ENCODE measurements around the gene DOCK10. TPM values are rescaled to one million over a fixed set of nuclear protein-coding genes. Genes with fewer than 3 reads are reported as not detected.

Gene DOCK10
- total and polyA plus RNA-seq, 5 donors from 2014 or later = 28.3 to 222 (median 35.1) TPM

DNA sequence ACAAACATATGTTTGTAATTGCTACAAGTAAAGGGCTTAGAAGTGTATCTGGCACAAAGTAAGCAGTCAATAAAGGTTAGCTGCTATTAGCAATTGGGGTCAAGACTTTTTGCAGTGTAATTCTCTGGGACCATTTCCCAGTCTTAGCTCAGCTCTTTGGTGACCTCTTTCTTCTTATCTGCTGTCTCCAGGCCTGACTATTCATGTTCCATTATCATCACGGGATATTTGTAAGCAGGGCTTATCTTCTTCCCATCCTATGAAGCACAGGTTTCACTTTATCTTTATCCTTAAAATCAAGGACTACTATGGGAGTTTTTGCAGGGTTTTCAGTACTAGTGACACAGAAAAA is 131.7 kb downstream of the DOCK10 start:
- Mint-ChIP-seq H3K27ac (peak overlapping the region in 1 of 3 donors; percentile 68), H3K27me3 (no peaks in the 10 kb centered on the region), H3K36me3 (peaks cover 45% of the 10 kb centered on the region), H3K4me3 (peak overlapping the region in 1 of 4 donors; percentile 55), H3K4me1 (peaks cover 42 to 64% (median 49%) of the 10 kb centered on the region in 4 donors), H3K9me3 (no peaks in the 10 kb centered on the region)
- Histone ChIP-seq H3K27me3 (ENCODE audit: control insufficient read depth, insufficient read depth, low read length) (no peaks in the 10 kb centered on the region), H3K36me3 (ENCODE audit: control insufficient read depth, insufficient read depth, low read length) (peaks cover 24% of the 10 kb centered on the region), H3K4me3 (ENCODE audit: low read depth, low read length) (no peak overlapping the region), H3K27ac (ENCODE audit: insufficient read depth, low read length, poor library complexity, severe bottlenecking) (peak overlapping the region; percentile 17), H3K4me1 (ENCODE audit: control insufficient read depth, insufficient read depth, low read length, poor library complexity, severe bottlenecking) (peaks cover 15% of the 10 kb centered on the region), H3K9me3 (ENCODE audit: control insufficient read depth in 2 of 2, low read length in 2 of 2) (no peaks in the 10 kb centered on the region)
- DNase-seq (no peak), ATAC-seq (ENCODE audit: low read depth in 2 of 2) (no peak)

DNA sequence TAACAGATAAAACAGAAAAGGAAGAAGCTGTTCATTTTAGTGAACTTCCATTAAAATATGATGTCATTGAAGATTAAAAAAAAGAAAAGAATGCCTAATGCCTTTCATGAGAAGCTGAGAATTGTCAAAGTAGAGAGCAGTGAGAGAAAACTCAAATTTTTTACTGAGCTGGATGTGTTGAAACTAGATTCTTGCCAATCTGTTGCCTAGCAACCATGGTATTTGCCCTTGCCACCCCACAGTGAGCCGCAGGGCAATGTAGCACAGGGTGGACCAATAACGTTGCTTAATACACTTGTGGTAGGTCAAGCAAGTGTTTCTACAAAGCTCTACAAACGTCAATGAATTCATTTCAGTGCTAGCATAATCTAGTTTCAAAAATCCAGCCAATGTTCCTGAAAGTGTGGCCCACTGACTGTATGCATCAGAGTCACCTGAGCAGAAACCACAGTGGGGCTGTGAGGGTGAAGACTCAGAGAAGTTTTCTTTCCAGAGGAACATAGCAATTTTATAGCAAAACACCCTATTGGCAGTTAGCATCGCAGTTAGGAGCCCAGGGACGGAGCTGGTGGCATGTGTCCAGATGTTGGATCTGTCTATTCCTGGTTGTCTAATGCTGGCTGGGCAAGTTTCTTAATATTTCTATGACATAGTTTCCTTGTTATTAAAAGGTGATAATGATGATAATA is 132.2 kb downstream of the DOCK10 start:
- peak overlapping the region in 2 of 3 donors; percentile 68 to 72 for H3K27ac Mint-ChIP-seq
- H3K4me1 Mint-ChIP-seq = peaks cover 42 to 62% (median 50%) of the 10 kb centered on the region in 4 donors
- peak overlapping the region in 2 of 4 donors; percentile 13 to 55 for H3K4me3 Mint-ChIP-seq
- H3K9me3 Mint-ChIP-seq = no peaks in the 10 kb centered on the region
- H3K27ac ChIP-seq (ENCODE audit: insufficient read depth, low read length, poor library complexity, severe bottlenecking) = peak overlapping the region; percentile 17
- peaks cover 15% of the 10 kb centered on the region for H3K4me1 ChIP-seq (ENCODE audit: control insufficient read depth, insufficient read depth, low read length, poor library complexity, severe bottlenecking)
- peaks cover 42% of the 10 kb centered on the region for H3K36me3 Mint-ChIP-seq
- H3K36me3 ChIP-seq (ENCODE audit: control insufficient read depth, insufficient read depth, low read length) = peaks cover 19% of the 10 kb centered on the region
- H3K4me3 ChIP-seq (ENCODE audit: low read depth, low read length) = no peak overlapping the region
- ATAC-seq (ENCODE audit: low read depth in 2 of 2) (peak; percentile 50 to 78), DNase-seq (peak in 1 of 3 donors; percentile 15)
- H3K9me3 ChIP-seq (ENCODE audit: control insufficient read depth in 2 of 2, low read length in 2 of 2) = no peaks in the 10 kb centered on the region
- H3K27me3 ChIP-seq (ENCODE audit: control insufficient read depth, insufficient read depth, low read length) = no peaks in the 10 kb centered on the region
- H3K27me3 Mint-ChIP-seq = no peaks in the 10 kb centered on the region

DNA sequence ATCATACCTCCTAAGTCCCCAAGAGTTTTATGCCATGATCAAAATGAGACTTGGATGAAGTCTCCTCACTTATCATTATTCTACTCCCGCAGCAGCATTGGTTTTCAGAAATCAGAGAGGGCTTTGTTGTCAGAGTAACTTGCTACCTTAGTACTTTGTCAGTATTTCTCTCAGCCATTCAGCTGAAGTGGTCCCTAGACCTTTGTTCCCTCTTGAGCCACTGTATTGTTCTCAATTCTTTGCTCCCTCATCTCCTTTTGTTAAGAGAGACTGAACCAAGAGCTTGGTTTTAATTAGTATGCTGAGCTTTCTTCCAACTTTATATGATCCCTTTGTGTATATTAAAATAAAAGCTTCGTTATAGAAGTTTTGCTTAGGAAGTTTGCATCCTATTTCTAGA is 133.4 kb downstream of the DOCK10 start:
- Histone ChIP-seq H3K9me3 (ENCODE audit: control insufficient read depth in 2 of 2, low read length in 2 of 2) (no peaks in the 10 kb centered on the region), H3K36me3 (ENCODE audit: control insufficient read depth, insufficient read depth, low read length) (peaks cover 11% of the 10 kb centered on the region), H3K27ac (ENCODE audit: insufficient read depth, low read length, poor library complexity, severe bottlenecking) (no peak overlapping the region), H3K4me3 (ENCODE audit: low read depth, low read length) (no peak overlapping the region), H3K27me3 (ENCODE audit: control insufficient read depth, insufficient read depth, low read length) (no peaks in the 10 kb centered on the region), H3K4me1 (ENCODE audit: control insufficient read depth, insufficient read depth, low read length, poor library complexity, severe bottlenecking) (peaks cover 21% of the 10 kb centered on the region)
- H3K27me3 Mint-ChIP-seq = no peaks in the 10 kb centered on the region
- H3K36me3 Mint-ChIP-seq = peaks cover 45% of the 10 kb centered on the region
- H3K9me3 Mint-ChIP-seq = no peaks in the 10 kb centered on the region
- peak overlapping the region in 1 of 4 donors; percentile 22 for H3K4me3 Mint-ChIP-seq
- H3K4me1 Mint-ChIP-seq = peaks cover 48 to 62% (median 53%) of the 10 kb centered on the region in 4 donors
- ATAC-seq (ENCODE audit: low read depth in 2 of 2) (no peak), DNase-seq (no peak)
- peak overlapping the region; percentile 56 to 87 (median 72) for H3K27ac Mint-ChIP-seq

DNA sequence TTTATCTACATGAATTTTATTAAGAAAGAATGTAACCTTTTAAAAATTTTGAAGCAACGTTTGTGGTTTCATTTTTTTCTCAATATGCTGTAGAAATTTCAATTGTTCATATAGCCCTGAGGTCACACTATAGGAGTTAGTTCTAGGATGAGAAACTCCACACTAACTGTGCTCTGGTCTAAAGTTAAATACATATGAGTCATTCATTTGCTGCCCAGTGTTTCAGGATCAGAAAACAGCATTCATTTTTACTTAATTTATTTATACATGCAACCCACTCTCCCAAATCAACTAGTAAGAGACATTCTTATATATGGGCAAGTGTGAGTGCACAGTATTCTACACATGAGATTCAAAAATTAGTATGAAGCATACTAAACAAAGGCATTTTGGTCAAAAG is 137.9 kb downstream of the DOCK10 start:
- ATAC-seq (ENCODE audit: low read depth in 2 of 2) (no peak), DNase-seq (no peak)
- no peak overlapping the region for H3K27ac Mint-ChIP-seq
- H3K4me3 ChIP-seq (ENCODE audit: low read depth, low read length) = no peak overlapping the region
- peaks cover 6% of the 10 kb centered on the region for H3K4me1 ChIP-seq (ENCODE audit: control insufficient read depth, insufficient read depth, low read length, poor library complexity, severe bottlenecking)
- H3K9me3 Mint-ChIP-seq = no peaks in the 10 kb centered on the region
- H3K27me3 Mint-ChIP-seq = no peaks in the 10 kb centered on the region
- peaks cover 39 to 54% (median 49%) of the 10 kb centered on the region in 4 donors for H3K4me1 Mint-ChIP-seq
- no peaks in the 10 kb centered on the region for H3K9me3 ChIP-seq (ENCODE audit: control insufficient read depth in 2 of 2, low read length in 2 of 2)
- no peak overlapping the region for H3K27ac ChIP-seq (ENCODE audit: insufficient read depth, low read length, poor library complexity, severe bottlenecking)
- H3K36me3 Mint-ChIP-seq = peaks cover 32% of the 10 kb centered on the region
- no peaks in the 10 kb centered on the region for H3K27me3 ChIP-seq (ENCODE audit: control insufficient read depth, insufficient read depth, low read length)
- no peak overlapping the region for H3K4me3 Mint-ChIP-seq
- peaks cover 13% of the 10 kb centered on the region for H3K36me3 ChIP-seq (ENCODE audit: control insufficient read depth, insufficient read depth, low read length)

DNA sequence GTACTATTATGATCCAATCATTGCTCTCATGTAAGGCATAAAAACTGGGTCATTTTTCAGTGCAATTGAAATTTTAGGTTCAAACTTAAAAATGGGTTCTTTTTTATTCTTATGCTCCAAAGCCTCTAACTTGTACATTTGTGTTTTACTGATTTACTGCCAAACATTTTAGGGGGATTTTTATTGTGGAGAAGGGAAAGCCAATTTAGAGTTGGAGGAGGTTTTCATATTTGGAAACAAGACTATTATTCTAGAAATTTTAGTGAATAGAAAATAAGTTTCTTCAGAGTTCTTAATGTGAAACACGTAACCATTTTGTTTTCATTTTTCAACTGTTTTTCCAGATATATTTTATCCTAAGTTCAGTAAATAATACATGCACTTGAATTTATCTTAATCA is 138.6 kb downstream of the DOCK10 start:
- DNase-seq = no peak
- Histone ChIP-seq H3K27me3 (ENCODE audit: control insufficient read depth, insufficient read depth, low read length) (no peaks in the 10 kb centered on the region), H3K4me3 (ENCODE audit: low read depth, low read length) (no peak overlapping the region), H3K9me3 (ENCODE audit: control insufficient read depth in 2 of 2, low read length in 2 of 2) (no peaks in the 10 kb centered on the region), H3K27ac (ENCODE audit: insufficient read depth, low read length, poor library complexity, severe bottlenecking) (no peak overlapping the region), H3K4me1 (ENCODE audit: control insufficient read depth, insufficient read depth, low read length, poor library complexity, severe bottlenecking) (peaks cover 6% of the 10 kb centered on the region), H3K36me3 (ENCODE audit: control insufficient read depth, insufficient read depth, low read length) (peaks cover 13% of the 10 kb centered on the region)
- Mint-ChIP-seq H3K27me3 (no peaks in the 10 kb centered on the region), H3K4me1 (peaks cover 38 to 58% (median 44%) of the 10 kb centered on the region in 4 donors), H3K9me3 (no peaks in the 10 kb centered on the region), H3K36me3 (peaks cover 29% of the 10 kb centered on the region), H3K27ac (peak overlapping the region in 2 of 3 donors; percentile 52 to 54), H3K4me3 (no peak overlapping the region)
- ATAC-seq (ENCODE audit: low read depth in 2 of 2) = no peak

DNA sequence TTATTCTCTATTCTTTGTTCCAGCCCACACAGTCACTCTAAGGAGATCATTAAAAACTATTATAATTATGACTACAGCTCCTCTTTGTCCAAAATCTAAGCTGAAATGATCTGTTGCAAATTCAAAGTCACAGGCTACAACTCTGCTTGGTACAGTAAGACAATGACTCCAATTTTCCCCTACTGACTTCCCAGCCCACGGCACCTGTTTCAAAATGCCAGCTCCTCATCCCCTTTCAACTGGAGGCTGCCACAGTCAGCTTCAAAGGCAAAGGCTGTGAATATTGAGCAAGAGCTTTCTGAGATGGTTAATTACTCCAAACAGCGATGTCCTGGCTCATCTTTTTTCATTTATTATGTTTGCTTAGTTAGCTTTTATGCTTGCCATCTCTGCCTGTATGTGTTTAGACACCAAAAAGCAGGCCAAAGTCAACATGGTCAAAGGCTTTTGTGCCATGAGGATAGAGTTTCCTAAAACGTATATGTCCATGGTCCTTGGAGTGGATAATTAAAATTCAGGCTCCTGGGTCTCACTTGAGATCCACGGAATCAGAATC is 141.1 kb downstream of the DOCK10 start:
- no peaks in the 10 kb centered on the region for H3K27me3 Mint-ChIP-seq
- H3K4me3 Mint-ChIP-seq = no peak overlapping the region
- H3K27me3 ChIP-seq (ENCODE audit: control insufficient read depth, insufficient read depth, low read length) = no peaks in the 10 kb centered on the region
- no peak for ATAC-seq (ENCODE audit: low read depth in 2 of 2)
- H3K27ac Mint-ChIP-seq = peak overlapping the region; percentile 66 to 81 (median 72)
- peaks cover 16% of the 10 kb centered on the region for H3K36me3 ChIP-seq (ENCODE audit: control insufficient read depth, insufficient read depth, low read length)
- no peaks in the 10 kb centered on the region for H3K9me3 ChIP-seq (ENCODE audit: control insufficient read depth in 2 of 2, low read length in 2 of 2)
- peaks cover 21% of the 10 kb centered on the region for H3K36me3 Mint-ChIP-seq
- no peak for DNase-seq
- peaks cover 6% of the 10 kb centered on the region for H3K4me1 ChIP-seq (ENCODE audit: control insufficient read depth, insufficient read depth, low read length, poor library complexity, severe bottlenecking)
- H3K27ac ChIP-seq (ENCODE audit: insufficient read depth, low read length, poor library complexity, severe bottlenecking) = no peak overlapping the region
- no peaks in the 10 kb centered on the region for H3K9me3 Mint-ChIP-seq
- peaks cover 31 to 53% (median 37%) of the 10 kb centered on the region in 4 donors for H3K4me1 Mint-ChIP-seq
- no peak overlapping the region for H3K4me3 ChIP-seq (ENCODE audit: low read depth, low read length)

DNA sequence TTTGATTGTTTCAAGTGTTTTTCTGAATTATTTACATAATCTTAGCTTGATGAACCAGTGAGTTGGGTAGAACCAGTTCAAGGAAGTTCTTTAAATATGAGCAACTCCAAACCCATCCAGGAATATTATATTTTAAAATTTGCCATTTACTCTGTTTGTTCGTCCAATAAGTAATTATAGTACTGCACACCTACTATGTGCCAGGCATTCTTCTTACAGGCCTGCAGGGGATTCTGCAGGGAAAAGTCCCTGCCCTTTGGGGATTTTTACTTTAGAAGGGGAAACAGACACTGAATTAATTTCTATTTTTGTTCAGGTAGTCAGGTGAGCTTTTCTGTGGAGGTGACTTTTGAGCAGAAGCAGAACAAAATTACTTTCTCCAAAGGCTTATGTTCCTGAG is 146.9 kb downstream of the DOCK10 start:
- peaks cover 12% of the 10 kb centered on the region for H3K4me1 ChIP-seq (ENCODE audit: control insufficient read depth, insufficient read depth, low read length, poor library complexity, severe bottlenecking)
- H3K27ac Mint-ChIP-seq = peak overlapping the region in 2 of 3 donors; percentile 27 to 92
- peaks cover 51% of the 10 kb centered on the region for H3K36me3 ChIP-seq (ENCODE audit: control insufficient read depth, insufficient read depth, low read length)
- no peak for ATAC-seq (ENCODE audit: low read depth in 2 of 2)
- H3K27me3 ChIP-seq (ENCODE audit: control insufficient read depth, insufficient read depth, low read length) = no peaks in the 10 kb centered on the region
- no peaks in the 10 kb centered on the region for H3K27me3 Mint-ChIP-seq
- H3K9me3 ChIP-seq (ENCODE audit: control insufficient read depth in 2 of 2, low read length in 2 of 2) = no peaks in the 10 kb centered on the region
- H3K27ac ChIP-seq (ENCODE audit: insufficient read depth, low read length, poor library complexity, severe bottlenecking) = no peak overlapping the region
- peak overlapping the region in 1 of 4 donors; percentile 27 for H3K4me3 Mint-ChIP-seq
- H3K9me3 Mint-ChIP-seq = peaks cover 0 to 1% (median 0%) of the 10 kb centered on the region in 7 donors
- H3K4me1 Mint-ChIP-seq = peaks cover 36 to 42% (median 39%) of the 10 kb centered on the region in 4 donors
- no peak for DNase-seq
- H3K4me3 ChIP-seq (ENCODE audit: low read depth, low read length) = no peak overlapping the region
- H3K36me3 Mint-ChIP-seq = peaks cover 41% of the 10 kb centered on the region
